ENCODE measurements around the gene ZDHHC13. TPM values are rescaled to one million over a fixed set of nuclear protein-coding genes. Genes with fewer than 3 reads are reported as not detected.

The ZDHHC13 gene
- total RNA-seq, 2 donors from 2014 or later, result 26.0 to 29.6 TPM

GRCh38 chr11:19073454-19074415 lies 43.2 kb upstream of the ZDHHC13 start:
- Histone ChIP-seq H3K9me3 (ENCODE audit: control insufficient read depth, low read length) (no peaks in the 10 kb centered on the region), H3K36me3 (ENCODE audit: control insufficient read depth, insufficient read depth, low read length) (no peaks in the 10 kb centered on the region), H3K4me3 (ENCODE audit: low read length) (no peak overlapping the region), H3K9ac (ENCODE audit: extremely low read depth, low read length, poor library complexity, severe bottlenecking) (no peak overlapping the region), H3K4me1 (ENCODE audit: control insufficient read depth, insufficient read depth, low read length) (no peaks in the 10 kb centered on the region), H3K27ac (ENCODE audit: low read depth, low read length) (no peak overlapping the region), H3K27me3 (ENCODE audit: control insufficient read depth, insufficient read depth, low read length, poor library complexity, severe bottlenecking) (peaks cover 12% of the 10 kb centered on the region)
- Mint-ChIP-seq H3K27ac (no peak overlapping the region), H3K4me3 (no peak overlapping the region), H3K36me3 (ENCODE audit: low read depth) (no peaks in the 10 kb centered on the region), H3K4me1 (peaks cover 10% of the 10 kb centered on the region), H3K9me3 (no peaks in the 10 kb centered on the region), H3K27me3 (ENCODE audit: insufficient read depth) (peaks cover 2% of the 10 kb centered on the region)
- DNase-seq, result peak; percentile 66
- 74 to 78% methylated on average over 5 to 10 of the region's 10 CpGs for WGBS, 2 experiments (ENCODE audit: insufficient coverage in 1 of 2, insufficient read length in 1 of 2)
- no peak for TF ChIP-seq CTCF (conservative IDR thresholded peaks at IDR 0.05)

- Mint-ChIP-seq H3K9me3 (no peaks in the 10 kb centered on the region), H3K36me3 (ENCODE audit: low read depth) (no peaks in the 10 kb centered on the region), H3K4me1 (peaks cover 10% of the 10 kb centered on the region), H3K27me3 (ENCODE audit: insufficient read depth) (no peaks in the 10 kb centered on the region), H3K4me3 (no peak overlapping the region), H3K27ac (no peak overlapping the region)
- WGBS, 2 experiments (ENCODE audit: insufficient coverage in 1 of 2, insufficient read length in 1 of 2), result 95 to 100% methylated on average over 2 to 3 of the region's 3 CpGs
- H3K4me1 ChIP-seq (ENCODE audit: control insufficient read depth, insufficient read depth, low read length), result no peaks in the 10 kb centered on the region
- peaks cover 12% of the 10 kb centered on the region for H3K27me3 ChIP-seq (ENCODE audit: control insufficient read depth, insufficient read depth, low read length, poor library complexity, severe bottlenecking)
- H3K9ac ChIP-seq (ENCODE audit: extremely low read depth, low read length, poor library complexity, severe bottlenecking), result no peak overlapping the region
- H3K4me3 ChIP-seq (ENCODE audit: low read length), result no peak overlapping the region
- no peak for DNase-seq
- no peaks in the 10 kb centered on the region for H3K9me3 ChIP-seq (ENCODE audit: control insufficient read depth, low read length)
- TF ChIP-seq CTCF (conservative IDR thresholded peaks at IDR 0.05), result no peak
- H3K36me3 ChIP-seq (ENCODE audit: control insufficient read depth, insufficient read depth, low read length), result no peaks in the 10 kb centered on the region
- H3K27ac ChIP-seq (ENCODE audit: low read depth, low read length), result no peak overlapping the region
These were observed 41.3 kb upstream of the ZDHHC13 start for GRCh38 chr11:19075636-19076035.

- H3K36me3 ChIP-seq (ENCODE audit: control insufficient read depth, insufficient read depth, low read length), result no peaks in the 10 kb centered on the region
- no peaks in the 10 kb centered on the region for H3K4me1 ChIP-seq (ENCODE audit: control insufficient read depth, insufficient read depth, low read length)
- no peak overlapping the region for H3K9ac ChIP-seq (ENCODE audit: extremely low read depth, low read length, poor library complexity, severe bottlenecking)
- Mint-ChIP-seq H3K36me3 (ENCODE audit: low read depth) (no peaks in the 10 kb centered on the region), H3K4me3 (no peak overlapping the region), H3K27me3 (ENCODE audit: insufficient read depth) (no peaks in the 10 kb centered on the region), H3K9me3 (no peaks in the 10 kb centered on the region), H3K4me1 (peaks cover 10% of the 10 kb centered on the region), H3K27ac (no peak overlapping the region)
- H3K27me3 ChIP-seq (ENCODE audit: control insufficient read depth, insufficient read depth, low read length, poor library complexity, severe bottlenecking), result peaks cover 12% of the 10 kb centered on the region
- DNase-seq, result peak; percentile 91
- no peaks in the 10 kb centered on the region for H3K9me3 ChIP-seq (ENCODE audit: control insufficient read depth, low read length)
- no peak overlapping the region for H3K27ac ChIP-seq (ENCODE audit: low read depth, low read length)
- no peak overlapping the region for H3K4me3 ChIP-seq (ENCODE audit: low read length)
- peak; percentile 99 for TF ChIP-seq CTCF (conservative IDR thresholded peaks at IDR 0.05)
- WGBS, 2 experiments (ENCODE audit: insufficient coverage in 1 of 2, insufficient read length in 1 of 2), result 32 to 67% methylated on average over 4 to 10 of the region's 10 CpGs
These were observed 40.0 kb upstream of the ZDHHC13 start for GRCh38 chr11:19076744-19077589.
